ENCODE measurements around the gene DTX4.

DNA sequence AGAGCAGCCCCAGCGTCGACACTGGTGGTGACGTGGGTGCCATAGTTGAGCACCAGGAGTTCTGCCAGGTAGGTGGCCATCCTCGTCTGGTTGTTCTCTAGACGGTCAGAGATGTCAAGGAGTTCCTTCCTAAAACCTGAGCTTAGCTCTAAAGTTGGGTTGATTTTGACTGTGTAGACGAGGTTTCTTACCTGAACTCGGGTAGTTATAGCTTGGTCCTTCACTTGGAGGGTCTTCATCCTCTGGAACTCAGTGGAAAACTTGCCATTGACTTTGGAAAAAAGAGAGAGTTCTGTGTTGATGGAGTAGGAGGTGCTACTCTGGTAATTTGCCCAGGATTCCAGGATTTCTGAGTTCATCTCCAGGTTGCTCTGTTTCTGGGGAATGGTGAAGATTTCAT is 40.3 kb downstream of the DTX4 start:
- no peak for TF ChIP-seq EZH2 (IDR thresholded peaks at IDR 0.05; ENCODE audit: borderline replicate concordance)
- TF ChIP-seq, protein P1, sequence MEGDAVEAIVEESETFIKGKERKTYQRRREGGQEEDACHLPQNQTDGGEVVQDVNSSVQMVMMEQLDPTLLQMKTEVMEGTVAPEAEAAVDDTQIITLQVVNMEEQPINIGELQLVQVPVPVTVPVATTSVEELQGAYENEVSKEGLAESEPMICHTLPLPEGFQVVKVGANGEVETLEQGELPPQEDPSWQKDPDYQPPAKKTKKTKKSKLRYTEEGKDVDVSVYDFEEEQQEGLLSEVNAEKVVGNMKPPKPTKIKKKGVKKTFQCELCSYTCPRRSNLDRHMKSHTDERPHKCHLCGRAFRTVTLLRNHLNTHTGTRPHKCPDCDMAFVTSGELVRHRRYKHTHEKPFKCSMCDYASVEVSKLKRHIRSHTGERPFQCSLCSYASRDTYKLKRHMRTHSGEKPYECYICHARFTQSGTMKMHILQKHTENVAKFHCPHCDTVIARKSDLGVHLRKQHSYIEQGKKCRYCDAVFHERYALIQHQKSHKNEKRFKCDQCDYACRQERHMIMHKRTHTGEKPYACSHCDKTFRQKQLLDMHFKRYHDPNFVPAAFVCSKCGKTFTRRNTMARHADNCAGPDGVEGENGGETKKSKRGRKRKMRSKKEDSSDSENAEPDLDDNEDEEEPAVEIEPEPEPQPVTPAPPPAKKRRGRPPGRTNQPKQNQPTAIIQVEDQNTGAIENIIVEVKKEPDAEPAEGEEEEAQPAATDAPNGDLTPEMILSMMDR (IDR thresholded peaks at IDR 0.05; ENCODE audit: poor library complexity): no peak
